SK-N-SH (cell line): Measurements from ENCODE around the gene P2RX3. TPM values are rescaled to one million over a fixed set of nuclear protein-coding genes. Genes with fewer than 3 reads are reported as not detected.
"Not testable (repeated sequence)": the region's sequence is repeated elsewhere in the genome, so short reads cannot be mapped to it uniquely, and the experiment has no call there.

ENCODE experiments used
- CTCF ChIA-PET: fragments of 300-600, 350-600 bp; formaldehyde crosslinking; extraction: SDS; loops from one replicate; lab custom pipeline; 2021; lab: Yijun Ruan, JAX
- POLR2A ChIA-PET: fragments of 350-600 bp; sonication (Branson Sonifier 250); formaldehyde crosslinking; extraction: SDS; loops from one replicate; lab custom pipeline; 2020; ENCODE audit warnings: antibody characterized with exemption, inconsistent platforms; lab: Yijun Ruan, JAX
- DNase-seq: peaks from one replicate; pipeline ENCODE4 v3.0.0; 2012
- H2AFZ ChIP-seq: fragments of 200-600 bp; sonication (generic); 2 replicates; pipeline ENCODE4 v1.8.1; 2016; ENCODE audit warnings: antibody characterized with exemption, mild to moderate bottlenecking, low read depth
- H3F3A ChIP-seq: fragments of 200-600 bp; sonication (generic); replicated peaks from 2 replicates; pipeline ENCODE3; 2016; ENCODE audit warnings: antibody characterized with exemption, mild to moderate bottlenecking; ENCODE audit not compliant: insufficient read depth
- H3K27ac ChIP-seq, 2 experiments: fragments of 200-500 bp in 1 of 2; fragments of 200-600 bp in 1 of 2; sonication (Bioruptor generic) in 1 of 2; sonication (generic), shearing (Covaris generic) in 1 of 2; 2 replicates each; pipeline versions ENCODE4 v1.5.1 to v1.6.1; 2014 to 2016; ENCODE audit warnings: low read depth in 2 of 2, inconsistent platforms in 1 of 2, low read length in 1 of 2, mild to moderate bottlenecking in 1 of 2, mixed read lengths in 1 of 2
- H3K27me3 ChIP-seq: fragments of 200-600 bp; sonication (generic), shearing (Covaris generic); 2 replicates; pipeline ENCODE4 v1.6.1; 2016; ENCODE audit warnings: mixed run types; ENCODE audit not compliant: insufficient read depth
- H3K36me3 ChIP-seq, 2 experiments: fragments of 200-500 bp in 1 of 2; fragments of 200-600 bp in 1 of 2; sonication (Bioruptor generic) in 1 of 2; sonication (generic) in 1 of 2; replicated peaks in 1 of 2; 2 replicates each; pipeline versions ENCODE3 to v1.5.1; 2014 to 2016; ENCODE audit warnings: low read length in 1 of 2, mild to moderate bottlenecking in 1 of 2; ENCODE audit not compliant: insufficient read depth in 2 of 2, control insufficient read depth in 1 of 2
- H3K4me1 ChIP-seq, 2 experiments: fragments of 200-500 bp in 1 of 2; fragments of 200-600 bp in 1 of 2; sonication (Bioruptor generic) in 1 of 2; sonication (generic), shearing (Covaris generic) in 1 of 2; 2 replicates each; pipeline versions ENCODE4 v1.5.1 to v1.6.1; 2014 to 2016; ENCODE audit warnings: low read depth in 1 of 2, low read length in 1 of 2, mixed run types in 1 of 2; ENCODE audit not compliant: insufficient read depth in 2 of 2, control insufficient read depth in 1 of 2
- H3K4me2 ChIP-seq: fragments of 200-600 bp; sonication (generic), shearing (Covaris generic); 2 replicates; pipeline ENCODE4 v1.6.1; 2017; ENCODE audit warnings: mixed run types
- H3K4me3 ChIP-seq, 2 experiments: fragments of 200-500 bp in 1 of 2; fragments of 200-600 bp in 1 of 2; sonication (Bioruptor generic) in 1 of 2; sonication (generic), shearing (Covaris generic) in 1 of 2; 2 replicates each; pipeline versions ENCODE4 v1.5.1 to v1.8.1; 2014 to 2016; ENCODE audit warnings: low read depth in 2 of 2, inconsistent platforms in 1 of 2, low read length in 1 of 2, mild to moderate bottlenecking in 1 of 2, mixed read lengths in 1 of 2, moderate library complexity in 1 of 2
- H3K79me2 ChIP-seq: fragments of 200-600 bp; sonication (generic); 2 replicates; pipeline ENCODE4 v1.8.1; 2017; ENCODE audit warnings: mild to moderate bottlenecking; ENCODE audit not compliant: insufficient read depth
- H3K9ac ChIP-seq: fragments of 200-600 bp; sonication (generic); 2 replicates; pipeline ENCODE4 v1.6.1; 2017; ENCODE audit warnings: mixed run types
- H3K9me2 ChIP-seq: fragments of 200-600 bp; sonication (generic); 2 replicates; pipeline ENCODE4 v1.6.1; 2017; ENCODE audit warnings: mixed run types
- H3K9me3 ChIP-seq: fragments of 200-600 bp; sonication (generic); 2 replicates; pipeline ENCODE4 v1.6.1; 2017; ENCODE audit warnings: mixed run types, mild to moderate bottlenecking, moderate library complexity
- H4K20me1 ChIP-seq: fragments of 200-600 bp; sonication (generic); 2 replicates; pipeline ENCODE4 v1.6.1; 2017; ENCODE audit warnings: mild to moderate bottlenecking, mixed run types; ENCODE audit not compliant: insufficient read depth
- CTCF ChIP-seq: fragments of 200-600 bp; sonication (generic); IDR thresholded peaks from 2 replicates; pipeline ENCODE4 v1.6.1; 2017; ENCODE audit warnings: antibody characterized with exemption, mild to moderate bottlenecking, moderate library complexity
- FOXJ3 ChIP-seq: sonication (generic); formaldehyde crosslinking; IDR thresholded peaks from 2 replicates; pipeline ENCODE4 v1.5.1; 2020; ENCODE audit warnings: mild to moderate bottlenecking, missing genetic modification reagents
- FOXM1 ChIP-seq: IDR thresholded peaks from 2 replicates; pipeline ENCODE4 v1.4.0; 2012; ENCODE audit warnings: low read depth, mild to moderate bottlenecking
- GABPA ChIP-seq: IDR thresholded peaks from 2 replicates; pipeline ENCODE4 v1.4.0; 2012; ENCODE audit warnings: low read depth, mild to moderate bottlenecking
- JUND ChIP-seq: IDR thresholded peaks from 2 replicates; pipeline ENCODE4 v1.4.0; 2012
- MAX ChIP-seq: IDR thresholded peaks from 2 replicates; pipeline ENCODE4 v1.4.0; 2012; ENCODE audit warnings: low read depth
- MEF2A ChIP-seq: IDR thresholded peaks from 2 replicates; pipeline ENCODE4 v1.4.0; 2012; ENCODE audit warnings: low read depth, borderline replicate concordance
- MXI1 ChIP-seq: IDR thresholded peaks from 2 replicates; pipeline ENCODE4 v1.6.1; 2012; ENCODE audit warnings: mild to moderate bottlenecking, low read depth, low read length, improper control_type of control experiment
- NFIC ChIP-seq: IDR thresholded peaks from 2 replicates; pipeline ENCODE4 v1.4.0; 2012; ENCODE audit warnings: borderline replicate concordance
- NRF1 ChIP-seq: IDR thresholded peaks from 2 replicates; pipeline ENCODE4 v1.6.1; 2012; ENCODE audit warnings: low read depth, mild to moderate bottlenecking, low read length
- PBX3 ChIP-seq: IDR thresholded peaks from 2 replicates; pipeline ENCODE4; 2012
- POLR2AphosphoS5 ChIP-seq: IDR thresholded peaks from 2 replicates; pipeline ENCODE4 v1.6.1; 2012; ENCODE audit warnings: low read depth, low read length
- RCOR1 ChIP-seq: fragments of 150-350 bp; IDR thresholded peaks from 2 replicates; pipeline ENCODE4 v1.6.1; 2017; ENCODE audit warnings: antibody characterized with exemption, low read length
- RFX5 ChIP-seq: IDR thresholded peaks from 2 replicates; pipeline ENCODE4 v1.6.1; 2012; ENCODE audit warnings: mild to moderate bottlenecking, improper control_type of control experiment, low read length
- SIN3A ChIP-seq: IDR thresholded peaks from 2 replicates; pipeline ENCODE4 v1.6.1; 2012; ENCODE audit warnings: low read depth, mild to moderate bottlenecking, low read length, moderate library complexity, borderline replicate concordance
- TAF1 ChIP-seq: IDR thresholded peaks from 2 replicates; pipeline ENCODE4 v1.6.1; 2012; ENCODE audit warnings: low read depth, mild to moderate bottlenecking, low read length, moderate library complexity, borderline replicate concordance
- TEAD4 ChIP-seq: IDR thresholded peaks from 2 replicates; pipeline ENCODE4 v1.4.0; 2012; ENCODE audit warnings: mild to moderate bottlenecking, borderline replicate concordance; ENCODE audit not compliant: insufficient read depth
- USF2 ChIP-seq: fragments of 150-350 bp; IDR thresholded peaks from 2 replicates; pipeline ENCODE4 v1.6.1; 2017; ENCODE audit warnings: antibody characterized with exemption, low read length, low read depth, borderline replicate concordance
- ZBTB33 ChIP-seq: IDR thresholded peaks from 2 replicates; pipeline ENCODE4 v1.4.0; 2012; ENCODE audit warnings: low read depth, borderline replicate concordance
- WGBS: methylation state at CpG from one replicate; pipeline ENCODE4 v1.1.6; 2017; ENCODE audit warnings: low lambda C conversion rate; 5-methylcytosine and 5-hydroxymethylcytosine counted together
- polyA plus RNA-seq, 3 experiments: library from polyadenylated mRNA; depleted of rRNA; stranded (reverse); fragments of >200 nt; gene quantifications; 2 replicates each; pipeline ENCODE4 v1.2.3, GENCODE V29; 2012

Gene P2RX3
- polyA plus RNA-seq, 1 of the 3 experiments (the other 2 are of a cell fraction) = not detected

GRCh38 chr11:57403003-57403801, 65.0 kb downstream of the P2RX3 start:
- H3K9ac ChIP-seq, H3K9me2 ChIP-seq, H3K4me1 ChIP-seq, POLR2A ChIA-PET, H2AFZ ChIP-seq, DNase-seq, H4K20me1 ChIP-seq, H3K79me2 ChIP-seq, H3K36me3 ChIP-seq, H3K9me3 ChIP-seq, H3F3A ChIP-seq, H3K4me3 ChIP-seq, H3K27ac ChIP-seq, H3K4me2 ChIP-seq: not testable (repeated sequence)
- CTCF ChIA-PET = interaction anchor here (1.2 kb wide), 2 partner anchors 15 to 55 kb away, joined by 3 read pairs; no protein-coding TSS in a partner anchor
- 33% methylated on average over 6 of the region's 6 CpGs for WGBS
- H3K27me3 ChIP-seq = peaks cover 22% of the 10 kb centered on the region; the same call in 1 of the 2 replicates

- no peak overlapping the region for H2AFZ ChIP-seq
- no peaks in the 10 kb centered on the region for H3F3A ChIP-seq
- DNase-seq = no peak
- peaks cover 21% of the 10 kb centered on the region; the same call in 1 of the 2 replicates for H3K27me3 ChIP-seq
- no peaks in the 10 kb centered on the region for H3K36me3 ChIP-seq
- H3K79me2 ChIP-seq = no peaks in the 10 kb centered on the region
- TF ChIP-seq FOXM1 (no peak), FOXJ3 (no peak), TEAD4 (no peak), PBX3 (no peak), POLR2AphosphoS5 (no peak), GABPA (no peak), SIN3A (no peak), MXI1 (no peak), RCOR1 (no peak), USF2 (no peak), ZBTB33 (no peak), RFX5 (no peak), TAF1 (no peak), NFIC (no peak), JUND (no peak), MEF2A (no peak), CTCF (no peak), NRF1 (no peak), MAX (no peak)
- no peak overlapping the region for H3K27ac ChIP-seq
- ChIA-PET POLR2A (no interaction called here), CTCF (interaction anchor here (1.2 kb wide), 1 partner anchor 54 kb away, joined by 3 read pairs; no protein-coding TSS in a partner anchor)
- H4K20me1 ChIP-seq = no peaks in the 10 kb centered on the region
- no peaks in the 10 kb centered on the region for H3K9me2 ChIP-seq
- no peaks in the 10 kb centered on the region; a peak in 1 of 4 replicates for H3K4me1 ChIP-seq
- H3K4me2 ChIP-seq = no peak overlapping the region
- WGBS = 71% methylated on average over 2 of the region's 2 CpGs
- H3K9ac ChIP-seq = no peak overlapping the region
- no peak overlapping the region for H3K4me3 ChIP-seq
- H3K9me3 ChIP-seq = no peaks in the 10 kb centered on the region
Measured at GRCh38 chr11:57403802-57404147, 65.6 kb downstream of the P2RX3 start.
